Mesenchymal stem cell (in vitro differentiated cells and primary cell): Measurements from ENCODE around the gene LYVE1.
A peak's percentile ranks its signal among the peaks of the same experiment; 100 is the strongest.

Experiments used
- DNase-seq: peaks from one replicate; pipeline ENCODE4 v3.0.0-alpha.2; 2013
- H2AFZ ChIP-seq: one replicate; pipeline ENCODE4 v1.6.1; 2013; ENCODE audit warnings: low read depth, mild to moderate bottlenecking, control low read depth, inconsistent platforms, low read length, moderate library complexity
- H2AK5ac ChIP-seq: 2 replicates; pipeline ENCODE4 v1.6.1; 2013; ENCODE audit warnings: low read length, moderate library complexity, mild to moderate bottlenecking, inconsistent platforms; ENCODE audit not compliant: severe bottlenecking
- H2BK120ac ChIP-seq: one replicate; pipeline ENCODE4 v1.6.1; 2013; ENCODE audit warnings: low read depth, mild to moderate bottlenecking, inconsistent platforms, low read length, moderate library complexity
- H2BK12ac ChIP-seq, 2 experiments: one replicate each; pipeline ENCODE4 v1.6.1; 2013; ENCODE audit warnings: inconsistent platforms in 2 of 2, low read length in 2 of 2, mild to moderate bottlenecking in 2 of 2, moderate library complexity in 2 of 2, control low read depth in 1 of 2
- H2BK15ac ChIP-seq: one replicate; pipeline ENCODE4 v1.6.1; 2013; ENCODE audit warnings: mild to moderate bottlenecking, low read depth, inconsistent platforms; ENCODE audit not compliant: poor library complexity, severe bottlenecking
- H2BK5ac ChIP-seq: 2 replicates; pipeline ENCODE4 v1.6.1; 2013; ENCODE audit warnings: low read depth, mild to moderate bottlenecking, low read length, control low read depth, inconsistent platforms; ENCODE audit not compliant: poor library complexity, severe bottlenecking
- H3K14ac ChIP-seq, 2 experiments: one replicate each; pipeline ENCODE4 v1.6.1; 2013; ENCODE audit warnings: inconsistent platforms in 2 of 2, low read length in 2 of 2, control low read depth in 1 of 2, mild to moderate bottlenecking in 1 of 2, moderate library complexity in 1 of 2
- H3K18ac ChIP-seq, 2 experiments: one replicate each; pipeline ENCODE4 v1.6.1; 2013; ENCODE audit warnings: inconsistent platforms in 2 of 2, low read length in 2 of 2, control low read depth in 1 of 2, low read depth in 1 of 2, mild to moderate bottlenecking in 1 of 2
- H3K23ac ChIP-seq, 2 experiments: one replicate each; pipeline ENCODE4 v1.6.1; 2013; ENCODE audit warnings: inconsistent platforms in 2 of 2, low read length in 2 of 2, mild to moderate bottlenecking in 2 of 2, moderate library complexity in 2 of 2, control low read depth in 1 of 2
- H3K27ac ChIP-seq: 2 replicates; pipeline ENCODE4 v1.5.1; 2013; ENCODE audit warnings: mild to moderate bottlenecking, moderate library complexity, low read length, control low read depth, inconsistent platforms; ENCODE audit not compliant: poor library complexity, severe bottlenecking
- H3K27me3 ChIP-seq, 2 experiments: 2 replicates each; pipeline versions ENCODE4 v1.6.1 to v1.7.0; 2013; ENCODE audit warnings: low read length in 2 of 2, mild to moderate bottlenecking in 2 of 2, moderate library complexity in 2 of 2, control low read depth in 1 of 2, inconsistent platforms in 1 of 2; ENCODE audit not compliant: control insufficient read depth in 1 of 2, insufficient read depth in 1 of 2
- H3K36me3 ChIP-seq, 2 experiments: 2 replicates each; pipeline versions ENCODE4 v1.6.1 to v1.7.0; 2013; ENCODE audit warnings: low read length in 2 of 2, control low read depth in 1 of 2, inconsistent platforms in 1 of 2, low read depth in 1 of 2, mild to moderate bottlenecking in 1 of 2; ENCODE audit not compliant: insufficient read depth in 2 of 2, control insufficient read depth in 1 of 2
- H3K4ac ChIP-seq, 2 experiments: one replicate each; pipeline ENCODE4 v1.6.1; 2013; ENCODE audit warnings: inconsistent platforms in 2 of 2, low read length in 2 of 2, mild to moderate bottlenecking in 2 of 2, moderate library complexity in 2 of 2, control low read depth in 1 of 2, low read depth in 1 of 2
- H3K4me1 ChIP-seq: 2 replicates; pipeline ENCODE4 v1.6.1; 2013; ENCODE audit warnings: low read depth, low read length, control low read depth; ENCODE audit not compliant: control insufficient read depth, insufficient read depth
- H3K4me2 ChIP-seq: 2 replicates; pipeline ENCODE4 v1.6.1; 2013; ENCODE audit warnings: low read length, mild to moderate bottlenecking, inconsistent platforms; ENCODE audit not compliant: poor library complexity, severe bottlenecking
- H3K4me3 ChIP-seq, 2 experiments: 2 replicates each; pipeline versions ENCODE4 v1.5.1 to v1.7.0; 2013; ENCODE audit warnings: low read length in 2 of 2, mild to moderate bottlenecking in 2 of 2, control low read depth in 1 of 2, low read depth in 1 of 2; ENCODE audit not compliant: insufficient read depth in 1 of 2
- H3K79me1 ChIP-seq: replicated peaks from 2 replicates; pipeline ENCODE4 v1.6.1; 2013; ENCODE audit warnings: mild to moderate bottlenecking, control low read depth, low read length, inconsistent platforms; ENCODE audit not compliant: poor library complexity, severe bottlenecking
- H3K9ac ChIP-seq: 2 replicates; pipeline ENCODE4 v1.7.0; 2013; ENCODE audit warnings: mild to moderate bottlenecking, low read length, moderate library complexity
- H3K9me3 ChIP-seq: 2 replicates; pipeline ENCODE4 v1.7.0; 2013; ENCODE audit warnings: mild to moderate bottlenecking, low read length; ENCODE audit not compliant: control insufficient read depth
- H4K8ac ChIP-seq: one replicate; pipeline ENCODE4 v1.6.1; 2013; ENCODE audit warnings: inconsistent platforms, mild to moderate bottlenecking, low read length, moderate library complexity
- H4K91ac ChIP-seq: one replicate; pipeline ENCODE4 v1.6.1; 2013; ENCODE audit warnings: mild to moderate bottlenecking, low read length, inconsistent platforms
- WGBS: methylation state at CpG from one replicate; pipeline ENCODE4 v1.1.7; 2013; ENCODE audit warnings: mixed read lengths; 5-methylcytosine and 5-hydroxymethylcytosine counted together

Gene LYVE1

DNA sequence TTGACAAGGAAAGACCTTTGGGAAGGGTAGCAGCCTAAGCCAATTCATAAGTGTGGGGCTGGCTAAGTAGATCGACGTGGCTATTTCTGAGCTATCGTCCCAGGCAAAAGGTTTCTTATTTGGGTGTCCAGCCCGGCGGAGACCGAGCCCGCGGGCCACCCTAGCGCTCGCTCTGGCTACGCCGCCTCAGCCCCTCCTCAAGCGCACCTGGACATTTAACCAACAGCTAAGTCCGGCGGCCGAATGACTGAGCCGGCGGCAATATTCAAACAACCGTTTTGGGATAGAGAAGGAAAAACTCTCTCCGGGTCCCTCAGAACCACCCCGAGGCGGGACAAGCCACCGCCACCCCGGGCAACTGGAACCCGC, 27.9 kb downstream of the LYVE1 start:
- H3K27me3 ChIP-seq = no peaks in the 10 kb centered on the region
- H4K91ac ChIP-seq = peak overlapping the region; percentile 50
- peak overlapping the region; percentile 69 for H2BK15ac ChIP-seq
- peak overlapping the region; percentile 91 for H4K8ac ChIP-seq
- H3K4ac ChIP-seq = peak overlapping the region; percentile 75 to 83
- peaks cover 15% of the 10 kb centered on the region for H3K79me1 ChIP-seq
- H2BK12ac ChIP-seq = no peak overlapping the region
- H3K9me3 ChIP-seq = no peaks in the 10 kb centered on the region
- peak overlapping the region; percentile 98 for H3K4me2 ChIP-seq
- no peak overlapping the region for H2AK5ac ChIP-seq
- H3K9ac ChIP-seq = peak overlapping the region; percentile 97
- no peaks in the 10 kb centered on the region for H3K4me1 ChIP-seq
- no peaks in the 10 kb centered on the region for H3K36me3 ChIP-seq
- H3K27ac ChIP-seq = peak overlapping the region; percentile 32
- peak overlapping the region; percentile 31 for H2BK5ac ChIP-seq
- no peak overlapping the region for H3K14ac ChIP-seq
- H2BK120ac ChIP-seq = peak overlapping the region; percentile 61
- no peak for DNase-seq
- H2AFZ ChIP-seq = peak overlapping the region; percentile 88
- under 1% methylated on average over 25 of the region's 25 CpGs for WGBS
- H3K18ac ChIP-seq = peak overlapping the region; percentile 50 to 83
- no peak overlapping the region for H3K23ac ChIP-seq
- H3K4me3 ChIP-seq = peak overlapping the region; percentile 88 to 92

DNA sequence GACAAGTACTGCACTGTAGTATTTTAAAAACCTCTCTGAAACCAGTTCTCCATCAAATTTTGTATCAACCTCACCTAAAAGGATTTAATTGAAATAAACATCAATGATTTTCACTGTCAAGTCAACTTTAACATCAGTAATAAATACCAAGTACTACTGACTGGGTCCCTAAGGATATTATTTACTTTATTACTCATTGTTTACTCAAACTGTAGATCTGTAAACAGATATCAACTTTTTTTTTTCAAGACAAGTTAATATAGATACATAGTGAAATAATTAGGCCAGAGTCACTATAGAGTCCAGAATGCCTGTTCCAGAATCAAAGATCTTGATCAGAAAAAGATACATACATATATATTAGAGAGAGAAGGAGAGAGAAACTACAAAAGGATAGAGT, 29.1 kb downstream of the LYVE1 start:
- H3K9ac ChIP-seq = peak overlapping the region; percentile 27
- no peak overlapping the region for H3K4ac ChIP-seq
- H3K9me3 ChIP-seq = no peaks in the 10 kb centered on the region
- H3K79me1 ChIP-seq = peaks cover 15% of the 10 kb centered on the region
- H2BK120ac ChIP-seq = no peak overlapping the region
- H2BK12ac ChIP-seq = no peak overlapping the region
- no peak overlapping the region for H2BK5ac ChIP-seq
- no peak overlapping the region for H3K14ac ChIP-seq
- no peak for DNase-seq
- H3K4me1 ChIP-seq = no peaks in the 10 kb centered on the region
- no peak overlapping the region for H2AK5ac ChIP-seq
- no peak overlapping the region for H3K4me2 ChIP-seq
- H3K23ac ChIP-seq = no peak overlapping the region
- H4K8ac ChIP-seq = no peak overlapping the region
- no peaks in the 10 kb centered on the region for H3K27me3 ChIP-seq
- no peaks in the 10 kb centered on the region for H3K36me3 ChIP-seq
- H3K18ac ChIP-seq = no peak overlapping the region
- H2AFZ ChIP-seq = no peak overlapping the region
- H2BK15ac ChIP-seq = no peak overlapping the region
- peak overlapping the region in 1 of 2 experiments; percentile 51 for H3K4me3 ChIP-seq
- H4K91ac ChIP-seq = no peak overlapping the region
- no peak overlapping the region for H3K27ac ChIP-seq

DNA sequence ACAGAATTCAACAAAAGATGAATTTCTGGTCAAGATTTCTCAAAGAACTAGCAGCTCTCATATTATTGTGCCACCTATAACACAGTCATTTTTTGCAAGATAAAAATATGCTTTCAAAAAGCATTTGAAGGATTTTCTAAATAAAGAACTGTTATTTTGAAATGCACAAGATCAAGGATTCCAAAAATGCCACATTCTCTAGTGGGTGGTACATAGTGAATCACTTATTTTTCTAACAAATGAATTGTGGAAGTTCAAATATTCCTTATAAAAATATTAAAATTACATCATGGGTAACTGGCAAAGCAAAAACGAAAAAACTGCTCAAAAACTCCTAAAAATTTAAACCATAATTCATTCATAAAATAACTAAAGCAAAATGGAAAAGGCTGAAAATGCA, 29.5 kb downstream of the LYVE1 start:
- Histone ChIP-seq H3K36me3 (peaks cover 0 to 3% of the 10 kb centered on the region in 2 experiments), H2AFZ (no peak overlapping the region), H3K4me1 (no peaks in the 10 kb centered on the region), H3K9ac (peak overlapping the region; percentile 27), H2BK5ac (no peak overlapping the region), H2BK15ac (no peak overlapping the region), H2BK120ac (no peak overlapping the region), H2AK5ac (no peak overlapping the region), H3K14ac (no peak overlapping the region), H3K4me2 (no peak overlapping the region), H3K9me3 (no peaks in the 10 kb centered on the region), H3K23ac (no peak overlapping the region), H3K4me3 (peak overlapping the region in 1 of 2 experiments; percentile 51), H3K18ac (no peak overlapping the region), H3K27me3 (no peaks in the 10 kb centered on the region), H2BK12ac (no peak overlapping the region), H3K27ac (no peak overlapping the region), H4K8ac (no peak overlapping the region), H3K79me1 (peaks cover 15% of the 10 kb centered on the region), H3K4ac (no peak overlapping the region), H4K91ac (no peak overlapping the region)
- WGBS = 20% methylated on average over 1 of the region's 1 CpG
- no peak for DNase-seq

DNA sequence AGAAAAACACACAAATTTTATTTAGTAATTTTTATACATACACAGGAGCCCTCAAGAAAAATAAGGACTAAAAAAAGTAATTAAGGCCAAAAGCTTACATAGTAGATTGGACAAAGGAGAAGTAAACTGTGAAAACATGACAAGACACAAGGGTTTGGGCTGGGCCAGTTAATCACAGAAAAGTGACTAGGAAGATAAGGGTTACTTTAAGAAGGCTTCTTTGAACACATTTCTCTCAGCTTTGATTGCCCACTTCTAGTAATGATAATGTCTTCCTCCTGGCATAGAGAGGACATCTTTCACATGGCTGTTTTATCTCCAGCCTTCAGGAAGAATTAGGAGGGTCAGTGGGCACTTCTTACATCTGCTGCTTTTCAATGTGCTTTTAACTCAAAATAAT, 30.9 kb downstream of the LYVE1 start:
- Histone ChIP-seq H3K4me2 (no peak overlapping the region), H2BK15ac (no peak overlapping the region), H3K23ac (no peak overlapping the region), H4K91ac (no peak overlapping the region), H3K27me3 (no peaks in the 10 kb centered on the region), H2BK12ac (no peak overlapping the region), H3K4me3 (no peak overlapping the region), H2BK120ac (no peak overlapping the region), H3K4me1 (no peaks in the 10 kb centered on the region), H3K18ac (no peak overlapping the region), H3K9me3 (no peaks in the 10 kb centered on the region), H2BK5ac (no peak overlapping the region), H3K4ac (no peak overlapping the region), H3K27ac (no peak overlapping the region), H4K8ac (no peak overlapping the region), H2AFZ (no peak overlapping the region), H3K36me3 (peaks cover 0 to 15% of the 10 kb centered on the region in 2 experiments), H3K79me1 (peaks cover 15% of the 10 kb centered on the region), H2AK5ac (no peak overlapping the region), H3K14ac (no peak overlapping the region), H3K9ac (no peak overlapping the region)
- no peak for DNase-seq
